IMR-90 (cell line): Measurements from ENCODE around the gene CSNK1G2. TPM values are rescaled to one million over a fixed set of nuclear protein-coding genes. Genes with fewer than 3 reads are reported as not detected.

Experiments used
- ATAC-seq: fragments of 200-7000 bp; cut with Tn5 transposase; 2 replicates; pipeline ENCODE4 v1.9.1; 2020; ENCODE audit warnings: low read depth, mild to moderate bottlenecking, moderate library complexity
- BruUV-seq: library from RNA; stranded (reverse); fragments of 400-500 nt; replicated peaks from 2 replicates; lab custom pipeline; 2021; lab: Mats Ljungman, UMichigan
- CTCF ChIA-PET: fragments of 300-600 bp; formaldehyde crosslinking; extraction: SDS; loops from one replicate; lab custom pipeline; 2021; ENCODE audit warnings: antibody characterized with exemption; lab: Yijun Ruan, JAX
- POLR2A ChIA-PET: fragments of 300-600 bp; sonication (Branson Sonifier 250); formaldehyde crosslinking; loops from one replicate; lab custom pipeline; 2022; ENCODE audit warnings: antibody characterized with exemption; ENCODE audit not compliant: unreplicated experiment; lab: Charles Lee
- DNase-seq: peaks from one replicate; pipeline ENCODE4 v3.0.0; 2013
- H2AFZ ChIP-seq: replicated peaks from 2 replicates; pipeline ENCODE3; 2013; ENCODE audit warnings: low read length, mild to moderate bottlenecking; ENCODE audit not compliant: poor library complexity
- H2AK5ac ChIP-seq: 2 replicates; pipeline ENCODE4 v1.6.1; 2013; ENCODE audit warnings: low read depth, low read length, inconsistent platforms
- H2AK9ac ChIP-seq: replicated peaks from 2 replicates; pipeline ENCODE3; 2013; ENCODE audit warnings: mild to moderate bottlenecking, low read depth, low read length, moderate library complexity; ENCODE audit not compliant: poor library complexity
- H2BK120ac ChIP-seq: 2 replicates; pipeline ENCODE4 v1.6.1; 2013; ENCODE audit warnings: low read depth, low read length, inconsistent platforms
- H2BK15ac ChIP-seq: 3 replicates; pipeline ENCODE4 v1.6.1; 2013; ENCODE audit warnings: low read depth, low read length, inconsistent platforms
- H2BK20ac ChIP-seq: 2 replicates; pipeline ENCODE4 v1.6.1; 2013; ENCODE audit warnings: low read depth, mild to moderate bottlenecking, inconsistent platforms, low read length, moderate library complexity
- H2BK5ac ChIP-seq: 2 replicates; pipeline ENCODE4 v1.6.1; 2013; ENCODE audit warnings: mild to moderate bottlenecking, low read depth, low read length, inconsistent platforms; ENCODE audit not compliant: poor library complexity, severe bottlenecking
- H3K14ac ChIP-seq: replicated peaks from 2 replicates; pipeline ENCODE4 v1.6.1; 2013; ENCODE audit warnings: low read depth, low read length, inconsistent platforms
- H3K18ac ChIP-seq: 2 replicates; pipeline ENCODE4 v1.6.1; 2013; ENCODE audit warnings: low read depth, low read length, control low read depth
- H3K23ac ChIP-seq: 2 replicates; pipeline ENCODE4 v1.6.1; 2013; ENCODE audit warnings: low read depth, low read length, inconsistent platforms
- H3K27ac ChIP-seq: 2 replicates; pipeline ENCODE4 v1.5.1; 2013; ENCODE audit warnings: mild to moderate bottlenecking, control low read depth, low read length; ENCODE audit not compliant: insufficient read depth
- H3K27me3 ChIP-seq: 2 replicates; pipeline ENCODE4 v1.6.1; 2013; ENCODE audit warnings: low read length; ENCODE audit not compliant: control insufficient read depth, insufficient read depth
- H3K36me3 ChIP-seq: 2 replicates; pipeline ENCODE4 v1.6.1; 2013; ENCODE audit warnings: low read length, mixed read lengths; ENCODE audit not compliant: control insufficient read depth, insufficient read depth
- H3K4ac ChIP-seq: 2 replicates; pipeline ENCODE4 v1.6.1; 2013; ENCODE audit warnings: low read depth, low read length, inconsistent platforms
- H3K4me1 ChIP-seq: 2 replicates; pipeline ENCODE4 v1.6.1; 2013; ENCODE audit warnings: low read length, mixed read lengths; ENCODE audit not compliant: control insufficient read depth, insufficient read depth
- H3K4me2 ChIP-seq: 2 replicates; pipeline ENCODE4 v1.6.1; 2013; ENCODE audit warnings: low read depth, mild to moderate bottlenecking, control low read depth, low read length, moderate library complexity
- H3K4me3 ChIP-seq: 2 replicates; pipeline ENCODE4 v1.5.1; 2013; ENCODE audit warnings: low read depth, mild to moderate bottlenecking, control low read depth, low read length, moderate library complexity; ENCODE audit not compliant: insufficient read depth
- H3K56ac ChIP-seq: 2 replicates; pipeline ENCODE4 v1.6.1; 2013; ENCODE audit warnings: low read length, inconsistent platforms; ENCODE audit not compliant: insufficient read depth; ENCODE audit errors: extremely low read depth
- H3K79me1 ChIP-seq, 2 experiments: 2 replicates each; pipeline ENCODE4 v1.6.1; 2013; ENCODE audit warnings: low read length in 2 of 2, inconsistent platforms in 1 of 2, low read depth in 1 of 2
- H3K9ac ChIP-seq: 2 replicates; pipeline ENCODE4 v1.6.1; 2013; ENCODE audit warnings: low read depth, low read length, control low read depth
- H3K9me1 ChIP-seq: 2 replicates; pipeline ENCODE4 v1.6.1; 2013; ENCODE audit warnings: low read length, inconsistent platforms; ENCODE audit not compliant: insufficient read depth
- H3K9me3 ChIP-seq: 2 replicates; pipeline ENCODE4 v1.6.1; 2013; ENCODE audit warnings: low read length; ENCODE audit not compliant: control insufficient read depth, insufficient read depth
- H4K20me1 ChIP-seq: 2 replicates; pipeline ENCODE4 v1.6.1; 2013; ENCODE audit warnings: low read length, inconsistent platforms; ENCODE audit not compliant: insufficient read depth
- H4K5ac ChIP-seq: 2 replicates; pipeline ENCODE4 v1.6.1; 2013; ENCODE audit warnings: mild to moderate bottlenecking, low read depth, low read length, control low read depth
- H4K8ac ChIP-seq, 2 experiments: 2 replicates each; pipeline ENCODE4 v1.6.1; 2013; ENCODE audit warnings: low read depth in 2 of 2, low read length in 2 of 2, control low read depth in 1 of 2, inconsistent platforms in 1 of 2
- H4K91ac ChIP-seq: 2 replicates; pipeline ENCODE4 v1.6.1; 2013; ENCODE audit warnings: low read depth, low read length, inconsistent platforms; ENCODE audit not compliant: insufficient read depth
- CEBPB ChIP-seq: IDR thresholded peaks from 2 replicates; pipeline ENCODE4 v1.6.1; 2012; ENCODE audit warnings: low read depth, low read length, improper control_type of control experiment
- CHD1 ChIP-seq: IDR thresholded peaks from 2 replicates; pipeline ENCODE4 v1.6.1; 2012; ENCODE audit warnings: low read depth, low read length, improper control_type of control experiment
- FOS ChIP-seq: fragments of 150-350 bp; IDR thresholded peaks from 2 replicates; pipeline ENCODE4 v1.6.1; 2016; ENCODE audit warnings: low read depth, low read length
- MAFK ChIP-seq: IDR thresholded peaks from 2 replicates; pipeline ENCODE4 v1.6.1; 2012; ENCODE audit warnings: low read depth, low read length, improper control_type of control experiment
- MAZ ChIP-seq: IDR thresholded peaks from 2 replicates; pipeline ENCODE4 v1.6.1; 2012; ENCODE audit warnings: low read depth, mild to moderate bottlenecking, low read length, improper control_type of control experiment, moderate library complexity, borderline replicate concordance
- MXI1 ChIP-seq: IDR thresholded peaks from 2 replicates; pipeline ENCODE4 v1.6.1; 2012; ENCODE audit warnings: low read depth, mild to moderate bottlenecking, low read length, moderate library complexity, borderline replicate concordance
- NFE2L2 ChIP-seq: fragments of 150-350 bp; IDR thresholded peaks from 2 replicates; pipeline ENCODE4 v1.6.1; 2016; ENCODE audit warnings: low read depth, mild to moderate bottlenecking, low read length
- POLR2A ChIP-seq: IDR thresholded peaks from 2 replicates; pipeline ENCODE4 v1.6.1; 2012; ENCODE audit warnings: mild to moderate bottlenecking, low read depth, low read length
- RAD21 ChIP-seq: IDR thresholded peaks from 2 replicates; pipeline ENCODE4 v1.6.1; 2012; ENCODE audit warnings: low read length, improper control_type of control experiment
- RCOR1 ChIP-seq: IDR thresholded peaks from 2 replicates; pipeline ENCODE4 v1.6.1; 2012; ENCODE audit warnings: mild to moderate bottlenecking, low read length, improper control_type of control experiment; ENCODE audit not compliant: insufficient replicate concordance
- RFX5 ChIP-seq: IDR thresholded peaks from 2 replicates; pipeline ENCODE4 v1.8.0; 2012; ENCODE audit warnings: low read depth, mild to moderate bottlenecking, low read length, moderate library complexity
- SMC3 ChIP-seq: fragments of 150-350 bp; IDR thresholded peaks from 2 replicates; pipeline ENCODE4 v1.6.1; 2016; ENCODE audit warnings: low read depth, mild to moderate bottlenecking, antibody characterized with exemption, low read length, moderate library complexity
- WGBS, 2 experiments: methylation state at CpG; one replicate each; pipeline versions ENCODE4 v1.1.5 to v1.1.7; 2013; ENCODE audit warnings: missing lambda C conversion rate in 2 of 2; ENCODE audit not compliant: insufficient read length in 1 of 2; ENCODE audit errors: extremely low coverage in 2 of 2; 5-methylcytosine and 5-hydroxymethylcytosine counted together
- dilution Hi-C: fragments of 300-500 bp; cut with HindIII; formaldehyde crosslinking; loops from one replicate; pipeline ENCODE4 v1.14.3; 2018; ENCODE audit warnings: low sequenced_read_pairs; ENCODE audit not compliant: unreplicated experiment
- in situ Hi-C: fragments of 300-500 bp; cut with MboI; formaldehyde crosslinking; loops from 3 replicates; pipeline ENCODE4 v1.14.3; 2019; ENCODE audit warnings: low sequenced_read_pairs, inconsistent platforms, mixed read lengths
- intact Hi-C: fragments of 100-400 bp; cut with micrococcal nuclease; formaldehyde crosslinking; loops from 2 replicates; pipeline ENCODE4 v1.10.0; 2022
- polyA plus RNA-seq, 3 experiments: library from polyadenylated mRNA; depleted of rRNA; stranded (reverse); fragments of >200 nt; gene quantifications; 2 replicates each; pipeline ENCODE4 v1.2.3, GENCODE V29; 2012; ENCODE audit warnings: low replicate concordance in 1 of 3
- total RNA-seq: library from RNA; depleted of rRNA; stranded (reverse); fragments of >200 nt; gene quantifications from 2 replicates; pipeline ENCODE4 v1.2.3, GENCODE V29; 2012
- TF ChIP-seq, protein P1 (sequence below): fragments of 150-350 bp; IDR thresholded peaks from 2 replicates; pipeline ENCODE4 v1.6.1; 2016; ENCODE audit warnings: low read depth, mild to moderate bottlenecking, low read length, moderate library complexity, borderline replicate concordance
- TF ChIP-seq, protein P2 (sequence below): fragments of 150-350 bp; IDR thresholded peaks from 2 replicates; pipeline ENCODE4 v1.6.1; 2017; ENCODE audit warnings: mild to moderate bottlenecking, antibody characterized with exemption, low read length, low read depth

Gene CSNK1G2
- total and polyA plus RNA-seq, 2 of the 4 experiments (the other 2 are of a cell fraction): 38.0 to 96.3 TPM

DNA sequence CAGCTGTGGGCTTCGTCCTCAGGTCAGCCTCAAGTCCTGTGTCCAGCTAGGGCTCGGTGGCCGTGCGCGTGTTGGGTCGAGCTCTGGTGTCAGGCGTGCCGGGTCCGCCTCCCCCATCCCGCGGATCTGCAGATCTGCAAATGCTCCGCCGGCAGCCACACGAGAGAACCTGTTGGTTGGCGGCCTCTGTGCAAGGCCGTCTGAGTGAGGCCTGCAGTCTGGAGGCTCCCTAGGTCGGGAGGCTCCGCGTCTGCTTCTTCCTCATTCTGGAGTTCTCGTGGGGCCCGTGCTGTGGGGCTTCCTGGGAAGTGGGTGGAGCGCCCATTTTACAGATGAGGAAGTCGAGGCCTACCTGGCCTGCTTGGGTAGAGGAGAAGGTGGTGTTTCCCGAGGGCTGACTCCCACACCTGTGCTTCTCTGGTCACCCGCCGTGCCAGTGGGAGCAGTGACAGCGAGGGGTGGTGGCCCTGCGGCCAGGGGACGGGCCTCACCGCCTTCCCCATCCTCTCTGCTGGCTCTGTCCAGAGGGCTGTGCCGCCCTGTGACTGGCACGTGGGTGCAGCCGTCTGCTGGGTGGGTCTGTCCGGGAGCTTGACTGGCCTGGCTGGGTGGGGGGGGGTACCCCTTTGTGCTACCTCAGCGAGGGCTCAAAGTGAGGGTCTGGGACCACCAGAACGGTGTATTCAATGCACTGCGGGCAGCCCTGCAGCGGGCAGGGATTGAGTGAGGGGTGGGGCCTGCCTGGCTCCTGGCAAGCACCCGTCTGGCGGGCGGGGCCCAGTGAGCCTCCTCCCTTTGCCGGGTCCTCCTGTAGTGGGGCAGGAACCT lies 3.3 kb downstream of the CSNK1G2 start (continued):
- no peak for TF ChIP-seq MXI1

DNA sequence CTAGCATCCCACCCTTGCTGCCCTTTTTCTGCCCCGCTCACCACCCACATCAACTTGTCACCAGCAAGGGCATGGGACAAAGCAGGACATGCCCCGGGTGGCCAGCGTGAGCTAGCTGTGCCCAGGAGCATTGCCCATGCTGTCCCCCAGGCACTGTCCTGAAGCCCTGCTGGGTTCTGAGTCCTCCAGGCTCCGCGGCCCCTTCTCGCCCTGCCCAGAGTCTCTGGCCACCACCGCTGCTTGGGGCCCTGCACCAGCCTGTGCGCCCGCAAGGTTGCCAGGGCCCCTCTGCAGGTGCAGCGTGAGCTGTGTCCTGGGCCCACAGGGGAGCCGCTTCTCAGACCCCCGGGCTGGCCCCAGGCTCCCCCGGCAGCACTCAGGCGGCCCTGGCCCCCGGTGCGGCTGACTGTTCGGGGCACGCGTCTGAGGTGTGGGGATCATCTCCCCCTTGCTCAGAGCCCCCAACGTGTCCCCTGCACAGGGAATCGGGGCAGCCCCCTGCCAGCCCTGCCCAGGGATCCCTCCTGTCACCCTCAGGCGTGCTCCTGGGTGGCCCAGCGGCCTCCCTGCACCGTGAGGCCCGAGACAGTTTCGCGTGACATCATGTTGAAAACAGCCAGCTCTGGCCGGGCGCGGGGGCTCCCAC lies 4.1 kb downstream of the CSNK1G2 start:
- TF ChIP-seq FOS (no peak), MAFK (no peak), RAD21 (no peak), SMC3 (no peak), RCOR1 (no peak), NFE2L2 (no peak), CHD1 (no peak), RFX5 (no peak), CEBPB (no peak), MAZ (no peak), POLR2A (no peak), MXI1 (no peak)
- TF ChIP-seq, protein P1, sequence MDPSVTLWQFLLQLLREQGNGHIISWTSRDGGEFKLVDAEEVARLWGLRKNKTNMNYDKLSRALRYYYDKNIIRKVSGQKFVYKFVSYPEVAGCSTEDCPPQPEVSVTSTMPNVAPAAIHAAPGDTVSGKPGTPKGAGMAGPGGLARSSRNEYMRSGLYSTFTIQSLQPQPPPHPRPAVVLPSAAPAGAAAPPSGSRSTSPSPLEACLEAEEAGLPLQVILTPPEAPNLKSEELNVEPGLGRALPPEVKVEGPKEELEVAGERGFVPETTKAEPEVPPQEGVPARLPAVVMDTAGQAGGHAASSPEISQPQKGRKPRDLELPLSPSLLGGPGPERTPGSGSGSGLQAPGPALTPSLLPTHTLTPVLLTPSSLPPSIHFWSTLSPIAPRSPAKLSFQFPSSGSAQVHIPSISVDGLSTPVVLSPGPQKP: no peak
- TF ChIP-seq, protein P2, sequence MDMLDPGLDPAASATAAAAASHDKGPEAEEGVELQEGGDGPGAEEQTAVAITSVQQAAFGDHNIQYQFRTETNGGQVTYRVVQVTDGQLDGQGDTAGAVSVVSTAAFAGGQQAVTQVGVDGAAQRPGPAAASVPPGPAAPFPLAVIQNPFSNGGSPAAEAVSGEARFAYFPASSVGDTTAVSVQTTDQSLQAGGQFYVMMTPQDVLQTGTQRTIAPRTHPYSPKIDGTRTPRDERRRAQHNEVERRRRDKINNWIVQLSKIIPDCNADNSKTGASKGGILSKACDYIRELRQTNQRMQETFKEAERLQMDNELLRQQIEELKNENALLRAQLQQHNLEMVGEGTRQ: no peak
- ATAC-seq: no peak
- no peak overlapping the region for H2AK9ac ChIP-seq
- no peak overlapping the region for H2AFZ ChIP-seq
- DNase-seq: no peak
- H4K5ac ChIP-seq: no peak overlapping the region
- H2BK20ac ChIP-seq: no peak overlapping the region
- intact Hi-C loops: no loop called here
- WGBS, 2 experiments: 96% methylated on average over 13 of the region's 30 CpGs; no CpG with 5 or more reads in 1 of the 2 experiments
- no peak overlapping the region for H4K8ac ChIP-seq
- H3K18ac ChIP-seq: no peak overlapping the region
- peaks cover 74% of the 10 kb centered on the region for H4K20me1 ChIP-seq
- H3K9me1 ChIP-seq: no peaks in the 10 kb centered on the region
- H2AK5ac ChIP-seq: no peak overlapping the region
- no peaks in the 10 kb centered on the region for H3K9me3 ChIP-seq
- H3K14ac ChIP-seq: no peak overlapping the region
- ChIA-PET POLR2A (no interaction called here), CTCF (no interaction called here)
- H3K4me2 ChIP-seq: no peak overlapping the region
- H3K27me3 ChIP-seq: no peaks in the 10 kb centered on the region
- peaks cover 8% of the 10 kb centered on the region for H3K4me1 ChIP-seq
- no peak overlapping the region for H3K56ac ChIP-seq
- H2BK5ac ChIP-seq: no peak overlapping the region
- H3K79me1 ChIP-seq: peaks cover 0 to 61% of the 10 kb centered on the region in 2 experiments; a peak in 2 of 4 replicates
- no peak overlapping the region for H2BK120ac ChIP-seq
- H3K36me3 ChIP-seq: peaks cover 7% of the 10 kb centered on the region; the same call in 1 of the 2 replicates
- no peak overlapping the region for H3K23ac ChIP-seq
- no peak overlapping the region for H3K27ac ChIP-seq
- no peak overlapping the region for H2BK15ac ChIP-seq
- in situ Hi-C loops: no loop called here
- dilution Hi-C loops: no loop called here
- H4K91ac ChIP-seq: no peak overlapping the region
- H3K4me3 ChIP-seq: no peak overlapping the region
- BruUV-seq: no TSS peak
- no peak overlapping the region for H3K9ac ChIP-seq
- no peak overlapping the region for H3K4ac ChIP-seq
